HepG2 (cell line): ENCODE results near the gene KIZ. TPM values are rescaled to one million over a fixed set of nuclear protein-coding genes. Genes with fewer than 3 reads are reported as not detected.

Source experiments
- ATAC-seq: fragments of 200-7000 bp; cut with Tn5 transposase; 3 replicates; pipeline ENCODE4 v1.9.1; 2020; ENCODE audit warnings: mild to moderate bottlenecking, moderate library complexity
- BruUV-seq: library from RNA; stranded (reverse); fragments of 400-500 nt; replicated peaks from 2 replicates; lab custom pipeline; 2021; lab: Mats Ljungman, UMichigan
- CTCF ChIA-PET: fragments of 300-600 bp; formaldehyde crosslinking; extraction: SDS; loops from one replicate; lab custom pipeline; 2021; ENCODE audit warnings: low total read pairs, inconsistent platforms, low intra/inter-chr PET ratio; lab: Yijun Ruan, JAX
- POLR2A ChIA-PET: fragments of 350-600 bp; sonication (Branson Sonifier 250); formaldehyde crosslinking; loops from one replicate; lab custom pipeline; 2020; ENCODE audit warnings: antibody characterized with exemption, inconsistent platforms; lab: Yijun Ruan, JAX
- DNase-seq: peaks from one replicate; pipeline ENCODE4 v3.0.0-alpha.2; 2015; ENCODE audit warnings: low spot score
- FAIRE-seq: peaks from 3 replicates; lab custom pipeline; 2011; peaks lifted over from hg19 to GRCh38; lab: Jason Lieb, UNC
- H2AFZ ChIP-seq: one replicate; pipeline ENCODE4 v1.6.1; 2011; ENCODE audit warnings: low read length, inconsistent platforms
- H3K27ac ChIP-seq: fragments of 300-600 bp; 3 replicates; pipeline ENCODE4 v1.8.0; 2011; ENCODE audit warnings: mixed run types, mild to moderate bottlenecking, mixed read lengths, low read length, inconsistent platforms; ENCODE audit not compliant: insufficient read depth; ENCODE audit errors: extremely low read length
- H3K27me3 ChIP-seq, 2 experiments: fragments of 200-600 bp in 1 of 2; 2 replicates in 1 of 2; 3 replicates in 1 of 2; pipeline versions ENCODE4 v1.6.0 to v1.8.0; 2011; ENCODE audit warnings: low read length in 2 of 2, mild to moderate bottlenecking in 2 of 2, moderate library complexity in 2 of 2, inconsistent platforms in 1 of 2; ENCODE audit not compliant: insufficient read depth in 2 of 2, control insufficient read depth in 1 of 2
- H3K36me3 ChIP-seq, 2 experiments: fragments of 200-600 bp in 1 of 2; replicated peaks in 1 of 2; 2 replicates in 1 of 2; 3 replicates in 1 of 2; pipeline versions ENCODE4 v1.5.1 to v1.8.0; 2011; ENCODE audit warnings: low read length in 2 of 2, inconsistent platforms in 1 of 2; ENCODE audit not compliant: insufficient read depth in 2 of 2, control insufficient read depth in 1 of 2
- H3K4me1 ChIP-seq: 2 replicates; pipeline ENCODE4 v1.5.1; 2012; ENCODE audit warnings: low read length, inconsistent platforms; ENCODE audit not compliant: insufficient read depth
- H3K4me2 ChIP-seq: 2 replicates; pipeline ENCODE4 v1.6.0; 2011; ENCODE audit warnings: low read depth, low read length, inconsistent platforms
- H3K4me3 ChIP-seq, 3 experiments: fragments of 200-600 bp in 1 of 3; sonication (generic), shearing (Covaris generic) in 1 of 3; replicated peaks in 1 of 3; 2 replicates each; pipeline ENCODE4 v1.5.1; 2011 to 2016; ENCODE audit warnings: low read length in 3 of 3, inconsistent platforms in 2 of 3, low read depth in 2 of 3, mild to moderate bottlenecking in 2 of 3, control low read depth in 1 of 3, mixed read lengths in 1 of 3; ENCODE audit not compliant: insufficient read depth in 1 of 3
- H3K79me2 ChIP-seq: one replicate; pipeline ENCODE4 v1.6.1; 2011; ENCODE audit warnings: low read length, inconsistent platforms; ENCODE audit not compliant: insufficient read depth
- H3K9ac ChIP-seq: 2 replicates; pipeline ENCODE4 v1.6.0; 2011; ENCODE audit warnings: mild to moderate bottlenecking, low read depth, low read length, inconsistent platforms; ENCODE audit not compliant: insufficient read depth
- H3K9me3 ChIP-seq: 2 replicates; pipeline ENCODE4 v1.5.1; 2012; ENCODE audit warnings: mild to moderate bottlenecking, low read length
- H4K20me1 ChIP-seq: 2 replicates; pipeline ENCODE4 v1.6.0; 2011; ENCODE audit warnings: inconsistent platforms, mild to moderate bottlenecking, low read length, moderate library complexity; ENCODE audit not compliant: insufficient read depth
- CBX5 ChIP-seq: sonication (generic); formaldehyde crosslinking; IDR thresholded peaks from 2 replicates; pipeline ENCODE4 v1.4.0; 2020; ENCODE audit warnings: missing genetic modification reagents, borderline replicate concordance
- DMAP1 ChIP-seq: IDR thresholded peaks from 2 replicates; pipeline ENCODE4 v1.6.1; 2016
- HOXD1 ChIP-seq: sonication (generic); formaldehyde crosslinking; IDR thresholded peaks from 2 replicates; pipeline ENCODE4 v1.5.0; 2020; ENCODE audit warnings: missing genetic modification reagents
- MTERF4 ChIP-seq: sonication (generic); formaldehyde crosslinking; IDR thresholded peaks from 2 replicates; pipeline ENCODE4 v1.8.0; 2023; ENCODE audit warnings: mild to moderate bottlenecking, missing genetic modification reagents
- PPARG ChIP-seq: conservative IDR thresholded peaks from 2 replicates; pipeline ENCODE4 v1.6.1; 2016; ENCODE audit warnings: missing biosample characterization, missing genetic modification reagents
- RORA ChIP-seq: sonication (generic); formaldehyde crosslinking; IDR thresholded peaks from 2 replicates; pipeline ENCODE4 v1.5.0; 2020; ENCODE audit warnings: mild to moderate bottlenecking, missing genetic modification reagents, moderate library complexity
- ZBTB14 ChIP-seq: sonication (generic); formaldehyde crosslinking; IDR thresholded peaks from 2 replicates; pipeline ENCODE4 v1.4.0; 2020; ENCODE audit warnings: missing genetic modification reagents
- ZNF142 ChIP-seq: sonication (generic); formaldehyde crosslinking; IDR thresholded peaks from 2 replicates; pipeline ENCODE4 v1.4.0; 2020; ENCODE audit warnings: missing genetic modification reagents
- ZNF484 ChIP-seq: sonication (generic); formaldehyde crosslinking; IDR thresholded peaks from 2 replicates; pipeline ENCODE4 v1.5.1; 2020; ENCODE audit warnings: mild to moderate bottlenecking, low read depth, missing genetic modification reagents, borderline replicate concordance
- ZNF788 ChIP-seq: sonication (generic); formaldehyde crosslinking; IDR thresholded peaks from 2 replicates; pipeline ENCODE4 v1.5.0; 2020; ENCODE audit warnings: mild to moderate bottlenecking, missing genetic modification reagents, borderline replicate concordance
- WGBS: methylation state at CpG from one replicate; pipeline ENCODE4 v1.1.6; 2017; ENCODE audit warnings: low lambda C conversion rate; 5-methylcytosine and 5-hydroxymethylcytosine counted together
- in situ Hi-C: cut with HindIII; loops from 2 replicates; pipeline ENCODE4 v1.10.0; 2017; ENCODE audit warnings: low pct_unique_long_range_greater_than_20kb; ENCODE audit not compliant: extremely low pct_ligation_motif_present
- intact Hi-C: fragments of 100-400 bp; cut with micrococcal nuclease; formaldehyde crosslinking; loops from one replicate; pipeline ENCODE4 v1.10.0; 2022; ENCODE audit not compliant: unreplicated experiment
- polyA plus RNA-seq, 8 experiments: library from polyadenylated mRNA; depleted of rRNA in 3 of 8; stranded (reverse) in 7 of 8; unstranded in 1 of 8; fragments of >200 nt; fragmentation: Illumina TruSeq in 4 of 8; extraction: Trizol in 4 of 8; gene quantifications; 2 replicates each; pipeline versions ENCODE4 v1.2.1 to v1.2.3, GENCODE V29; 2011 to 2016; ENCODE audit warnings: low read depth in 4 of 8, missing spikeins in 1 of 8, mixed read lengths in 1 of 8; ENCODE audit not compliant: insufficient read depth in 1 of 8
- total RNA-seq, 5 experiments: library from RNA; depleted of rRNA; stranded (reverse); fragments of >200 nt; fragmentation: Illumina TruSeq; extraction: Trizol; gene quantifications; 2 replicates each; pipeline ENCODE4 v1.2.3, GENCODE V29; 2016; ENCODE audit warnings: low read depth in 1 of 5

Gene KIZ
- total and polyA plus RNA-seq, 2 of the 13 experiments (the other 11 are each of a cell fraction or from before 2014, with no cell fraction given) = 46.3 to 114 TPM

GRCh38 chr20:21146215-21146614 is 20.3 kb downstream of the KIZ start:
- no peak overlapping the region for H3K4me3 ChIP-seq
- DNase-seq (no peak), ATAC-seq (no peak)
- no peaks in the 10 kb centered on the region for H3K79me2 ChIP-seq
- H4K20me1 ChIP-seq = no peaks in the 10 kb centered on the region
- H3K27ac ChIP-seq = no peak overlapping the region
- no peak for TF ChIP-seq PPARG (CRISPR knock-in tag)
- no peak for TF ChIP-seq ZNF484
- TF ChIP-seq, all 625 proteins: peak for 0
- H2AFZ ChIP-seq = no peak overlapping the region
- no peak overlapping the region for H3K9ac ChIP-seq
- in situ Hi-C loops = no loop called here
- intact Hi-C loops = no loop called here
- H3K4me1 ChIP-seq = no peaks in the 10 kb centered on the region
- CTCF ChIA-PET = no interaction called here
- POLR2A ChIA-PET = no interaction called here
- no peak for FAIRE-seq
- no peak overlapping the region for H3K4me2 ChIP-seq
- no peaks in the 10 kb centered on the region for H3K27me3 ChIP-seq
- 97% methylated on average over 4 of the region's 4 CpGs for whole genome bisulfite sequencing
- no peaks in the 10 kb centered on the region for H3K9me3 ChIP-seq
- BruUV-seq = TSS peak; percentile 11
- peaks cover 17 to 70% of the 10 kb centered on the region in 2 experiments for H3K36me3 ChIP-seq

- Histone ChIP-seq H2AFZ (no peak overlapping the region), H3K4me2 (no peak overlapping the region), H4K20me1 (no peaks in the 10 kb centered on the region), H3K9ac (no peak overlapping the region), H3K9me3 (no peaks in the 10 kb centered on the region), H3K27me3 (no peaks in the 10 kb centered on the region), H3K36me3 (peaks cover 17 to 63% of the 10 kb centered on the region in 2 experiments), H3K27ac (no peak overlapping the region)
- FAIRE-seq (no peak), DNase-seq (no peak), ATAC-seq (no peak)
- no TSS peak for BruUV-seq
- intact Hi-C loops (no loop called here), in situ Hi-C loops (no loop called here)
- TF ChIP-seq HOXD1 (CRISPR knock-in tag) = no peak
- no peak for TF ChIP-seq ZNF788 (CRISPR knock-in tag)
- TF ChIP-seq ZNF142 (CRISPR knock-in tag) = no peak
- no peak for TF ChIP-seq CBX5 (CRISPR knock-in tag)
- no peak for TF ChIP-seq ZBTB14 (CRISPR knock-in tag)
- TF ChIP-seq MTERF4 (CRISPR knock-in tag) = no peak
- no peak for TF ChIP-seq DMAP1 (CRISPR knock-in tag)
- TF ChIP-seq RORA (CRISPR knock-in tag) = no peak
- TF ChIP-seq, all 625 proteins: peak for 0
- no peaks in the 10 kb centered on the region for H3K4me1 ChIP-seq
- 94% methylated on average over 1 of the region's 1 CpG for WGBS
- no peaks in the 10 kb centered on the region for H3K79me2 ChIP-seq
- ChIA-PET POLR2A (interaction anchor here (1.0 kb wide), 1 partner anchor 21 kb away, joined by 3 read pairs; the partner anchor contains the start of gene KIZ), CTCF (no interaction called here)
- H3K4me3 ChIP-seq = no peak overlapping the region
These were observed 21.7 kb downstream of the KIZ start for GRCh38 chr20:21147593-21147992.
